Endodermal cell (in vitro differentiated cells): ENCODE measurements around the gene CEP112. TPM values are rescaled to one million over a fixed set of nuclear protein-coding genes. Genes with fewer than 3 reads are reported as not detected.

Source experiments
- DNase-seq: peaks from one replicate; pipeline ENCODE4 v3.0.0-alpha.2; 2017
- H3K27ac ChIP-seq: 2 replicates; pipeline ENCODE4 v1.5.1; 2013; ENCODE audit warnings: mild to moderate bottlenecking, low read depth, low read length, moderate library complexity
- H3K27me3 ChIP-seq: 2 replicates; pipeline ENCODE4 v1.6.1; 2013; ENCODE audit warnings: mild to moderate bottlenecking, low read length, moderate library complexity; ENCODE audit not compliant: insufficient read depth, control insufficient read depth, poor library complexity, severe bottlenecking
- H3K36me3 ChIP-seq: 2 replicates; pipeline ENCODE4 v1.7.0; 2013; ENCODE audit warnings: mild to moderate bottlenecking, low read length, moderate library complexity; ENCODE audit not compliant: control insufficient read depth, insufficient read depth
- H3K4me1 ChIP-seq: one replicate; pipeline ENCODE4 v1.7.0; 2013; ENCODE audit warnings: low read length; ENCODE audit not compliant: control insufficient read depth, insufficient read depth
- H3K4me3 ChIP-seq: 2 replicates; pipeline ENCODE4 v1.5.1; 2013; ENCODE audit warnings: mild to moderate bottlenecking, low read length, moderate library complexity
- H3K9ac ChIP-seq: 2 replicates; pipeline ENCODE4 v1.6.1; 2013; ENCODE audit warnings: mild to moderate bottlenecking, low read length, moderate library complexity; ENCODE audit not compliant: poor library complexity, severe bottlenecking; ENCODE audit errors: extremely low read depth
- H3K9me3 ChIP-seq: 2 replicates; pipeline ENCODE4 v1.6.1; 2013; ENCODE audit warnings: mild to moderate bottlenecking, low read length, moderate library complexity; ENCODE audit not compliant: control insufficient read depth
- H3K27ac Mint-ChIP-seq: 2 replicates; pipeline ENCODE4 v1.8.0; 2020; ENCODE audit warnings: mixed read lengths
- H3K27me3 Mint-ChIP-seq: 2 replicates; pipeline ENCODE4 v1.8.0; 2021; ENCODE audit warnings: mild to moderate bottlenecking, mixed read lengths; ENCODE audit not compliant: insufficient read depth
- H3K36me3 Mint-ChIP-seq: 2 replicates; pipeline ENCODE4 v1.8.0; 2020; ENCODE audit warnings: low read depth, mixed read lengths
- H3K4me1 Mint-ChIP-seq: 2 replicates; pipeline ENCODE4 v1.8.0; 2020; ENCODE audit warnings: mixed read lengths
- H3K4me3 Mint-ChIP-seq: 2 replicates; pipeline ENCODE4 v1.8.0; 2020; ENCODE audit warnings: mild to moderate bottlenecking, moderate library complexity, mixed read lengths
- H3K9me3 Mint-ChIP-seq: 2 replicates; pipeline ENCODE4 v1.8.0; 2020; ENCODE audit warnings: mild to moderate bottlenecking, mixed read lengths
- CTCF ChIP-seq: fragments of 200-600 bp; sonication (generic); conservative IDR thresholded peaks from 2 replicates; pipeline ENCODE4 v1.5.0; 2021; ENCODE audit warnings: antibody characterized with exemption, mild to moderate bottlenecking
- WGBS, 2 experiments: methylation state at CpG; one replicate each; pipeline versions ENCODE4 v1.1.5 to v1.1.7; 2013; ENCODE audit warnings: missing lambda C conversion rate in 2 of 2, mixed read lengths in 1 of 2; ENCODE audit not compliant: insufficient coverage in 1 of 2, insufficient read length in 1 of 2; 5-methylcytosine and 5-hydroxymethylcytosine counted together
- total RNA-seq, 2 donors: library from RNA; stranded (reverse); fragmentation: NEBNext Ultra II Directional in 1 of 2; extraction: Animal tissue kit (Norgen Biotek cat#: 25700) in 1 of 2; gene quantifications; 2 replicates in 1 of 2; 3 replicates in 1 of 2; pipeline ENCODE4 v1.2.1, GENCODE V29; 2021

The CEP112 gene
- total RNA-seq, 2 donors from 2014 or later: 15.2 to 21.4 TPM

GRCh38 chr17:65609286-65609685 is 582.6 kb downstream of the CEP112 start:
- Mint-ChIP-seq H3K9me3 (no peaks in the 10 kb centered on the region), H3K27me3 (peaks cover 2% of the 10 kb centered on the region), H3K4me3 (no peak overlapping the region), H3K27ac (no peak overlapping the region), H3K4me1 (peaks cover 6% of the 10 kb centered on the region), H3K36me3 (no peaks in the 10 kb centered on the region)
- H3K9me3 ChIP-seq: no peaks in the 10 kb centered on the region
- H3K9ac ChIP-seq: no peak overlapping the region
- no peaks in the 10 kb centered on the region for H3K27me3 ChIP-seq
- H3K4me1 ChIP-seq: peaks cover 6% of the 10 kb centered on the region
- H3K27ac ChIP-seq: no peak overlapping the region
- TF ChIP-seq CTCF: no peak
- H3K36me3 ChIP-seq: no peaks in the 10 kb centered on the region
- WGBS, 2 experiments: 79 to 85% methylated on average over 2 of the region's 2 CpGs
- DNase-seq: no peak
- H3K4me3 ChIP-seq: no peak overlapping the region

GRCh38 chr17:65604070-65604469 is 587.9 kb downstream of the CEP112 start:
- Histone ChIP-seq H3K4me3 (no peak overlapping the region), H3K4me1 (peaks cover 3% of the 10 kb centered on the region), H3K27me3 (no peaks in the 10 kb centered on the region), H3K36me3 (no peaks in the 10 kb centered on the region), H3K9ac (no peak overlapping the region), H3K9me3 (no peaks in the 10 kb centered on the region), H3K27ac (no peak overlapping the region)
- Mint-ChIP-seq H3K27ac (no peak overlapping the region), H3K27me3 (no peaks in the 10 kb centered on the region), H3K9me3 (no peaks in the 10 kb centered on the region), H3K4me3 (no peak overlapping the region), H3K36me3 (no peaks in the 10 kb centered on the region), H3K4me1 (peaks cover 23% of the 10 kb centered on the region)
- no peak for TF ChIP-seq CTCF
- WGBS, 2 experiments: 54 to 71% methylated on average over 2 to 4 of the region's 4 CpGs
- DNase-seq: no peak

GRCh38 chr17:65601881-65602280 is 590.1 kb downstream of the CEP112 start:
- no peak overlapping the region for H3K27ac Mint-ChIP-seq
- Histone ChIP-seq H3K36me3 (no peaks in the 10 kb centered on the region), H3K4me1 (peaks cover 3% of the 10 kb centered on the region), H3K9ac (no peak overlapping the region), H3K27me3 (no peaks in the 10 kb centered on the region), H3K27ac (no peak overlapping the region), H3K4me3 (no peak overlapping the region), H3K9me3 (no peaks in the 10 kb centered on the region)
- no peak for DNase-seq
- H3K27me3 Mint-ChIP-seq: no peaks in the 10 kb centered on the region
- TF ChIP-seq CTCF: no peak
- no peaks in the 10 kb centered on the region for H3K36me3 Mint-ChIP-seq
- H3K4me3 Mint-ChIP-seq: no peak overlapping the region
- H3K9me3 Mint-ChIP-seq: no peaks in the 10 kb centered on the region
- H3K4me1 Mint-ChIP-seq: peaks cover 23% of the 10 kb centered on the region
- WGBS, 2 experiments: 89 to 91% methylated on average over 1 to 2 of the region's 2 CpGs
